ENCODE measurements around the gene CRYGN. TPM values are rescaled to one million over a fixed set of nuclear protein-coding genes. Genes with fewer than 3 reads are reported as not detected.
A peak's percentile ranks its signal among the peaks of the same experiment; 100 is the strongest.

The CRYGN gene
- total RNA-seq, 2 donors from 2014 or later, result 0.99 TPM; not detected in 1

DNA sequence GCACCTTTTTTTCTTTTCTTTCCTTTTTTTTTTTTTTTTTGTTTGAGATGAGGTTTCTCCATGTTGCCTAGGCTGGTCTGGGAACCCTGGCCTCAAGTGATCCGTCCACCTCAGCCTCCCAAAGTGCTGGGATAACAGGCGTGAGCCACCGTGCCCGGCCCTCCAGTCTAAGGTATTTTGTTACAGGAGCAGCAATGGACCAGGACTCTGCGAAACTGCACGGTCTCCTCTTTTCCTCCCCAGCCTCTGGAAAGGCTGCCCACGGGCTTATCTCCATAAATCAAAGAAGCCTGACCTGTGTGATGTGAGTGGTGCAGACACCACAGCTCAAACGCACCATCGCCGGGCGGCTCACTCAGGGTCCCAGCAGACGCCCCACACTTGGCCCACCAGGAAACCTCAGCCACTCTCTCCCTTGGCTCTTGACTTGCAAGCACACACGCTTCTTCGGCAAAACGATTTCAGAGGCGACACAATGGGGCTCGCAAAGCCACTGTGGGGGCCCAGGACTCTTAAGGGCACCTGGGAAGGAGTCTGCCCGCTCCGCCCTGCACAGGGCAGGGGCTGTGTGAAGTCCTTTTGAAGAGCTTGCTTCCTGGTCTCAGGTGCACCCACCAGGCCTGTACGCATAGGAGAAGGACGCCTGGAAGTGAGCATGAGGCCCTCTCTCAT lies 50.7 kb downstream of the CRYGN start:
- DNase-seq (no peak), ATAC-seq (no peak)
- no peaks in the 10 kb centered on the region for H3K27me3 Mint-ChIP-seq
- H3K4me3 Mint-ChIP-seq, result no peak overlapping the region
- H3K4me1 Mint-ChIP-seq, result peaks cover 12% of the 10 kb centered on the region
- no peaks in the 10 kb centered on the region for H3K9me3 ChIP-seq (ENCODE audit: control insufficient read depth, low read length, poor library complexity, severe bottlenecking)
- no peaks in the 10 kb centered on the region for H3K36me3 Mint-ChIP-seq (ENCODE audit: low read depth)
- H3K27ac Mint-ChIP-seq, result no peak overlapping the region

DNA sequence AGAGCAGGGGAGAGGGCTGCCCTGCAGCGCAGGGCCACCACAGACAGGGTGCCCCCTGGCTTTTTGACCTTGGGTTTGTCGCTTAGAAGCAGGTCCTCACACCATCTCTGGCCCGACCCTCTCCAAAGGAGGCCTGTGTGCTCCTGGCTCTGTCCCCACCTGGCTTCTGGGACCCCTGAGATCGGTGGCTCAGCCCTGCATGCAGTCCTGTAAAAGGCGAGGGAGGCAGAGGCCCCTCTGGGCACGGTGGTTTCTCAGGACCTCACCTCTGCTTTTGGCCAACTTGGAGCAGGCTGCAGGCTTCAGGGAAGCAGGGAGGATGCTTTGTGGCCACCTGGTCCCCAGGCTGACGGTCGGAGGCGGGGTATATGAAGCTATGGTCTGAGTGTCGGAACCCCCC lies 51.5 kb downstream of the CRYGN start:
- ATAC-seq (no peak), DNase-seq (no peak)
- no peaks in the 10 kb centered on the region for H3K27me3 Mint-ChIP-seq
- peak overlapping the region; percentile 24 for H3K27ac Mint-ChIP-seq
- no peaks in the 10 kb centered on the region for H3K9me3 ChIP-seq (ENCODE audit: control insufficient read depth, low read length, poor library complexity, severe bottlenecking)
- H3K4me3 Mint-ChIP-seq, result no peak overlapping the region
- no peaks in the 10 kb centered on the region for H3K36me3 Mint-ChIP-seq (ENCODE audit: low read depth)
- H3K4me1 Mint-ChIP-seq, result peaks cover 9% of the 10 kb centered on the region

DNA sequence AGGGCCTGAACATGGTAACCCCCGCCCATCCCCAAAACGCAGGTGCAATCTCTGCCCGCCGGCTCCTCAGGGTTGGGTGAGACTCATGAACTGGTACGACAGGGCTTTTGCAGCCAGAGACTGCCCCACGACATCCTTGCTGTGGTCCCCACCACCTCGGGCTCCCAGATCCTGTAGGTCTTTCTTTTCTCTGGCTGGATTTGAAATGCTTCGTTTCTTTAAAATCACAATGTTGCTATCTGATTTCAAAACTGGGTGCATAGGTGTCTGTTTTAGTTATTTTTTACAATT lies 52.0 kb downstream of the CRYGN start:
- peaks cover 6% of the 10 kb centered on the region for H3K4me1 Mint-ChIP-seq
- DNase-seq, result no peak
- no peaks in the 10 kb centered on the region for H3K36me3 Mint-ChIP-seq (ENCODE audit: low read depth)
- no peak overlapping the region for H3K27ac Mint-ChIP-seq
- no peak for ATAC-seq
- H3K4me3 Mint-ChIP-seq, result no peak overlapping the region
- H3K27me3 Mint-ChIP-seq, result no peaks in the 10 kb centered on the region
- H3K9me3 ChIP-seq (ENCODE audit: control insufficient read depth, low read length, poor library complexity, severe bottlenecking), result no peaks in the 10 kb centered on the region

DNA sequence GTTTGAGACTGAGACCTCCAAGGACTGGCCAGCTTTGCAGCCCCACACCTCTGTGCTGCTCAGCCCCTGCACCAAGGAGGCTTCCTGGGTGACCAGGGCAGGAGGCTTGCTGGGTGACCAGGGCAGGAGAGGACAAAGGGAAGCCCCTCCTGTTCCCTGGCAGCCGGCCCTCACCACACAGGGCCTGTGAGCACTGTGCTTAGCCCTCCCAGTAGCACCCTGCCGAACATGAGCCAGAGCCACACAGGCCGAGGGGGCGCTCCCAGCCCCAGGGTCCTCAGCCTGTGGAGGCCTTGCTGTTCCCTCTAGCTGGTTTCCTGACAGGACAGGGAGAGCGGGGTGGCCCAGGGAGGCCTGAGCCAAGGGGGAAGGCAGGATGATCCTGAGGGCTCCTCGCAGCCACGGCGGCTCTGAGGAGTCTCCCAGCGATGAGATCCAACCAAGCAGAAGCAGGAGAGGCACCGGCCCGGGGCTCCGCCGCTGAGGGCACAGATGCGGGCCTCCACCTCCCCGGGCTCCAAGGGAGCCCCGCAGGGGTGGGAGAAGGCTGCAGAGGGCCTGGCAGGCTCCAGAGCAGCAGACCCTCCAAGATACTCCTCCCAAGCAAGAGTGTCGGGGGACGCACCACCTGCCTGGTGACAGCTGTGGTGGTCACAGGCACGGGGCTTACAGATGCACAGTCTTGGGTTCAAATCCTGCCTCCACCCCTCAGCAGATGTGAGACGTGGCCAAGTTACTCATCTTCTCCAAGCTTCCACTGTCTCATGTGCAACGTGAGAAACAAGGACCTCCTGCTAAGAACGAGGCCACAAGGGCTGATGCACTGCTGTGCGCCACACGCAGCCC lies 52.6 kb downstream of the CRYGN start:
- H3K36me3 Mint-ChIP-seq (ENCODE audit: low read depth), result no peaks in the 10 kb centered on the region
- no peak overlapping the region for H3K4me3 Mint-ChIP-seq
- H3K4me1 Mint-ChIP-seq, result peaks cover 9% of the 10 kb centered on the region
- no peaks in the 10 kb centered on the region for H3K27me3 Mint-ChIP-seq
- DNase-seq, result no peak
- ATAC-seq, result no peak
- H3K27ac Mint-ChIP-seq, result peak overlapping the region; percentile 77
- no peaks in the 10 kb centered on the region for H3K9me3 ChIP-seq (ENCODE audit: control insufficient read depth, low read length, poor library complexity, severe bottlenecking)

DNA sequence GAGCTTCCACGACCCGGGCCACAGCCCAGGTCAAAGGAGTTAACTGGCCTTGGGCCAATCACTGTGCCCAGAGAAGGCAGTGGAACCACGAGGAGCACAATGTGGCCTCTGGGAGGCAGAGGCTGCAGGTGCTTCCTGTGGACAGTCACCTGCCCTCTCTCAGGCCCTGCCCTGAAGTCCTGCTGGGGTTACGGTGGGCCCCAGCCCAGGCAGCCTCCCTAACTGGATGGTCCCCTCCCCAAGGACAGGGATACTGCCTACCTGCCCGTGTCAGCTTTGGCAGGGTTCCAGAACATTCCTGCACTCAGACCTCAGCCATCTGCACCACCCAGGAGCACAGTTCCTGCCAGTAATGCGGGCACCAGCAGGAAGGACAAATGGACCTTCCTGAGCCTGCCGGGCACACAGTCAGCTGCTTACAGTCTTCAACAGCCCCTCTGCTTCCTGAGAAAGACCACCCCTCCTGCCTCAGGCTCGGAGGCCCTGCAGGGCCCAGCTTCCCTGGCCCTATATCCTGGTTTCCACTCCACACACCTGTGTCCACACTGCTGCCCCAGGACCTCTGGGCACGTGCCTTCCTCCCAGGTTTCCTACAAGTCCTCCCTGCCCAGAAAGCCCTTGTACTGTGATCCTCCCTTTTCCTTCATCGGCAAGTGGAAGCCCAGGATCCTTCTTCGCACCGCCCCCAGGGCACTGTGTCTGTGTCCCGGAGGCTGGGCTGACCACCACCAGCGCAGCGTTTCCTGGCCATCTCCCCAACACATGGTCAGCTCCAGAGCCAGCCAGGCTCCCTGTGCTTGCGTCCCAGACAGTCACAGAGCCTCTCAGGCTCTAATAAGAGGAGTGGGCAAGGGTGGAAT lies 53.4 kb downstream of the CRYGN start:
- H3K36me3 Mint-ChIP-seq (ENCODE audit: low read depth), result no peaks in the 10 kb centered on the region
- H3K4me3 Mint-ChIP-seq, result no peak overlapping the region
- H3K27me3 Mint-ChIP-seq, result no peaks in the 10 kb centered on the region
- no peaks in the 10 kb centered on the region for H3K9me3 ChIP-seq (ENCODE audit: control insufficient read depth, low read length, poor library complexity, severe bottlenecking)
- H3K27ac Mint-ChIP-seq, result peak overlapping the region; percentile 77
- H3K4me1 Mint-ChIP-seq, result peaks cover 13% of the 10 kb centered on the region
- no peak for ATAC-seq
- DNase-seq, result no peak

DNA sequence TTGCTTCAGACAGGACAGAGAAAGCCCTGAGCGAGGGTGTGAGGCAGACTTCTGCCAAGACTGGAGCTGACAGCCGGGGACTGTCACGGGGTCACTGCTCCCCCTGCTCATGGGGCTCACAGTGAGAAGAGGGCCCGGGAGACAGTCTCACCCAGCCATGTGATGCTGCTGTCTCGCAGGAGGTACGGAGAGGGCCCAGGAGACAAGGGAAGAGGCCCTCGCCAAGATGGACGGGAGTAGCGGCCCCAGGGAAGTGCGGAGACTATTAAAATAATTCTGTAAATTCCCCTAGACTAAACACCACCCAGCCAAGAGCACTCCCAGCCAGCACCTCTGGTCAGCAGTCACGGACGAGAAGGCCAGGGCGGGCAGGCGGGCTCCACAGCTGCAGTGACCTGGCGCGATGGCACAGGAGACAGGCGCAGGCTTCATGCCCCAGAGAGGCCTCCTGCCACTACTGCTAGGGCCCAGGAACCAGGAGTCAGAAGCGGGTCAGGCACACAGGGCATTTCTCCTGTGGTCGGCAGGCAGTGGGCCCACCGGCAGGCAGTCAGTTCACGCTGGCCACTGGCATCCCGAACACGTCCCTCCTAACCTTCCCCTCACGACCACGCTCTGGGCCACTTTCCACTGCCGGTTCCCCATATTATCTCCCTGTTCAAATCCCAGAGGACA lies 54.2 kb downstream of the CRYGN start:
- H3K4me1 Mint-ChIP-seq, result peaks cover 13% of the 10 kb centered on the region
- H3K9me3 ChIP-seq (ENCODE audit: control insufficient read depth, low read length, poor library complexity, severe bottlenecking), result no peaks in the 10 kb centered on the region
- H3K27ac Mint-ChIP-seq, result no peak overlapping the region
- H3K4me3 Mint-ChIP-seq, result no peak overlapping the region
- ATAC-seq (no peak), DNase-seq (no peak)
- no peaks in the 10 kb centered on the region for H3K27me3 Mint-ChIP-seq
- H3K36me3 Mint-ChIP-seq (ENCODE audit: low read depth), result no peaks in the 10 kb centered on the region

DNA sequence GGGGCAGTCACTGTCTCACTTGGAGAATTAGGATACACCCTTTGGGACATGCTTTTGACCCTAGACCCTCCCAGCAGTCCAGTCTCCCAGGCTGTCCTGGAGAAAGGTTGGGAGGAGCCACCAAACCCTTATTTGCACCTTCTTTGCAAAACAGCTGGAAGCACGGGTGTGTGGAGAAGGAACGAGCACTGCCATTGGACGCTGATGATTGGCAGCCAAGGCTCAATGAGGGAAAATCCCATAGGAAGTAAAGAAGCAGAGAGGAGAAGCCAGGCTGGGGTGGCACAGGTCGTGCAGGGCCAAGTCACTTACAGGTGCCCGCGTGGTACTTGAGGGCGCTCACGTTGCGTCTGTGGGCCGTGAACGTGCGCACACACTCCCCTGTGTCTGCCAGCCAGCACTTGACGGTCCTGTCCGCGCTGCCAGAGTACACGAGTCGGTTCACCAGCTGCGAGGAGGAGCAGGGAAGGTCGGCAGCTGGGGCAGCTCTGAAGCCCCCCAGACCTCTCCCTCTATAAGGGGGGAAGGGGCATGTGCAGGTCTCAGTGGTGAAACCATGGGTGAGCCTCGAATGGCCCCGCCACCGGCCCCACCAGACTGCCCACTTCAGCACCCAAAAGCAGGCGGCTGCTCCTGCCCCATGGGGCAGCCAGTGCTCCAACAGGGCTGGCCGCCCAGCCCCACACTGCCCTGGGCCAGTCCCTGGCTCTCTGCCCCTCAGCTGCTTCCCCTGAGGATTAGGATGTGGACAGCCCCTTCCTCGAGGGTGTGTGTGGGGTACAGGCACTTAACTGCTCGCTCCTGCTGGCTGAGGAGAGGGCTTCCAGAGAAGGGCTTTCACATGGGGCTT lies 54.9 kb downstream of the CRYGN start:
- no peak for DNase-seq
- Mint-ChIP-seq H3K27me3 (no peaks in the 10 kb centered on the region), H3K36me3 (ENCODE audit: low read depth) (no peaks in the 10 kb centered on the region), H3K27ac (peak overlapping the region; percentile 79), H3K4me3 (no peak overlapping the region), H3K4me1 (peaks cover 11% of the 10 kb centered on the region)
- ATAC-seq, result no peak
- no peaks in the 10 kb centered on the region for H3K9me3 ChIP-seq (ENCODE audit: control insufficient read depth, low read length, poor library complexity, severe bottlenecking)

DNA sequence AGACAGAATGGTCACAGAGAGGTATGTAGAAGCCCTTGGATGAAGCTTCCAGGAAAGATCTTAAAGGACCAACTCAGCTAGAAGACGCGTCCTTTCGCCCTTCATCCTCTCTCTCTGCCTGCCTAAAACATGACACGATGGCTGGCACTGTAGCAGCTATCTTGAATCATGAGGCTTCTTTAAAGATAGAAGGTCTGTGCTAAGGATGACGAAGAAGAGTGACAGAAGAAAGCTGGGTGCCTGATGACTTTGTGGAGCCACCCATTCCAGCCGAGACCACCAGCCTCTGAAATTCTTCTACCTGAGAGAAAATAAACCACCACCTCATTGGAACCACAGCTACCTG lies 55.6 kb downstream of the CRYGN start:
- Mint-ChIP-seq H3K4me1 (peaks cover 14% of the 10 kb centered on the region), H3K36me3 (ENCODE audit: low read depth) (no peaks in the 10 kb centered on the region), H3K4me3 (no peak overlapping the region), H3K27me3 (no peaks in the 10 kb centered on the region), H3K27ac (peak overlapping the region; percentile 79)
- DNase-seq (no peak), ATAC-seq (no peak)
- no peaks in the 10 kb centered on the region for H3K9me3 ChIP-seq (ENCODE audit: control insufficient read depth, low read length, poor library complexity, severe bottlenecking)

DNA sequence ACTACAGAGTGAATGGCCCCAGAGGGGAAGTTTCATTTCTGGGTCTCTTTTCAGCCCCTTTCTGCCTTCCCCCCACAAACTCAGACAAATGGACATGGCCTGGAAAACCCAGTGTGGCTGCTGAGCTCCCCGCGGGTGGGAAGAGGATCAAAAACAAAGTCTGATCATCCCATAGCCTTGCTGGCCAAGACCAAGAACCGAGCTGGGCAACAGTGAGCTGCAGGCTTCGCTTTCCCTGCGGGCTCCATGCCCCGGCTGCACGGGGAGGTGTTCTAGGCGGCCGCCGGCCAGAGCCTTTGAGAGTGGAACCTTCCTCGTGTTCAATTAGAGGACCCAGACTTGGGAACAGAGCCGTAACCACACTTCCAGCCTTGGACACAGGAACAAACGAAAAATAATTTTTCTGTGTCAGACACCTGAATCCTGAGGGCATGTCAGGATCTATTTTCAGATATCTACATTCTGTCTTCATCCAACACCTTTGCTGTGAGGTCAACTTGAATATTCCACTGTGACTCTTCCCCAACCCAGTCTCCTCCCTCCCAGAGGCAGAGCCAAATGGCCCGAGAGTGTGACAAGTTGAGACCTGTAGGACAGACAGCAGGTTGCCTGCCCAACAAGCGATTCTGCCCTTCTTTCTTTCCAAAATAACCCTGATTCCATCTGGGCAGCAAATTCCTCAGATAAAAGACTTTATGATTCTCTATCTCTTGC lies 56.1 kb downstream of the CRYGN start:
- Mint-ChIP-seq H3K4me1 (peaks cover 17% of the 10 kb centered on the region), H3K27ac (peak overlapping the region; percentile 79), H3K27me3 (no peaks in the 10 kb centered on the region), H3K4me3 (peak overlapping the region; percentile 58), H3K36me3 (ENCODE audit: low read depth) (no peaks in the 10 kb centered on the region)
- ATAC-seq (no peak), DNase-seq (no peak)
- no peaks in the 10 kb centered on the region for H3K9me3 ChIP-seq (ENCODE audit: control insufficient read depth, low read length, poor library complexity, severe bottlenecking)

DNA sequence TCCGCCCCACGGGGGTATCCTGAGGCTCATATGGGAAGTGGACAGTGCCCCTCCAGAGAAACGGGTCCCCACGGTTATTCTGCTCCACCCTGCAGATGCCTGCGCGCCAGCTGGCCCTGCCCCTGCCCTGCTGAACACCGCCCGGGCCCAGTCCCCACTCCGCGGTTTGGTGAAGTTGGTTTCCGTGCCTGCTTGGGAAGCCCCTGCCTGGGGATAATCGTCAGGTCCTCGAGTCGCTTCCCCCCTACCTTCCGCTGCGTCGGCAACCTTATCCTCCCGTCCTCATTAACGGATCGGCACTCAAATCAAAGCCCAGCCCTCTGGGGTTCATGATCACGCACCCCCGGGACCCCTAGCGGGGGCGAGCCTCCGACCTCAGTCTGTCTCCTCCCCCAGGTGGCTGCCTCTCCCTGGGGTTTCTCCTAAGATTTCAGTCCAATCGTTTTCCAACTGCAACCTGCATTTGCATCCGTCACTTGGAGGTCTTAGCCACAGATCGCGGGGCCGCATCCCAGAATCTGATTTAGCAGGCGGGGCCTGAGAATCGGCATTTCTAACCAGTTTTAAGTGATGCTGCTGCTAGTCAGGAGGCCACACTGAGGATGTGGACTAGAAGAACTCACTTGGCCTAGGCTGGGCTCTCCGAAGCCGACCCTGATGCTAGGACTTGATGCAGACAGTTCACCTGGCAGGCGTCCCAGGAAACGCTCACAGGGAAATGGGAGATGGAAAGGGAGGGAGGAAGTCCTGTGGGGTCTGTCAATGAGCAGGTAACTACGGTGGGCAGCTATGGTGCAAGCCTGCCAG lies 57.7 kb downstream of the CRYGN start:
- peak; percentile 53 to 73 (median 66) for DNase-seq
- H3K36me3 Mint-ChIP-seq (ENCODE audit: low read depth), result peaks cover 2% of the 10 kb centered on the region
- H3K27me3 Mint-ChIP-seq, result no peaks in the 10 kb centered on the region
- H3K27ac Mint-ChIP-seq, result peak overlapping the region; percentile 97
- no peaks in the 10 kb centered on the region for H3K9me3 ChIP-seq (ENCODE audit: control insufficient read depth, low read length, poor library complexity, severe bottlenecking)
- peak overlapping the region; percentile 91 for H3K4me3 Mint-ChIP-seq
- peaks cover 20% of the 10 kb centered on the region for H3K4me1 Mint-ChIP-seq
- ATAC-seq, result peak; percentile 81

DNA sequence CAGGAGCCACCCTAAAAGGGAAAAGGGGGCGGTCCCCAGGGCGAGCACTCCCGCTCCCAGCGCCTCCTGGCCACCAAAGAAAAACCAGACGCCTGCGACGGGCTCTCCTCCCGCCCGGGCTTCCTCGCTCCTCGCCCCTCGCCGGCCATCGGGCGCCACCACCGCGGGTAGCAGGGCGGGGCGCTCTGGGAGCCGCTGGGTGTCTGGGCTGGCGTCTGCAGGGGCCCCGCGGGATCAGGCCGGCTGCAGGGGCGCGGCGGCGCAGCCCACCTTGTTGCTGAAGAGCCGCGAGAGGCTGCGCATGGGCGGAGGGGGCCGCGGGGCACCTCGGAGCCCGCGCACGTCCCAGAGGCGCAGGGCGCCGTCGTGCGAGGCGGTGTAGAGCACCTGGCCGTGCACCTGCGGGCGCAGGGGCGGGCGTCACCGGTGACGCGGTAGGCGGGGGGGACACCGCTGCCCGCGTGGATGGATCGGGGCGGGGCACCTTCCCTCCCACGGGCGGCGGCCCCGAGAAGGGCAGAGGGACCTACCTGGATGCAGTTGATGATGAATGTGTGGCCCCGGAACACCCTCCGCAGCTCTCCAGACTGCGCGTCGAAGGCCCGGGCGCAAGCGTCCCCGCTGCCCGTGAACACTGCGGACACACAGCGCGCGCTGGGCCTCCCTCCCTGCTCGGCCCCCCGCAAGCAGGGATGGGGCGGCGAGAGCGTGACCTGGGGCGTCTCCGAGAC lies 58.4 kb downstream of the CRYGN start:
- ATAC-seq, result peak; percentile 81
- peak overlapping the region; percentile 97 for H3K27ac Mint-ChIP-seq
- H3K4me3 Mint-ChIP-seq, result peak overlapping the region; percentile 91
- DNase-seq, result peak; percentile 64 to 78 (median 66)
- no peaks in the 10 kb centered on the region for H3K9me3 ChIP-seq (ENCODE audit: control insufficient read depth, low read length, poor library complexity, severe bottlenecking)
- peaks cover 2% of the 10 kb centered on the region for H3K36me3 Mint-ChIP-seq (ENCODE audit: low read depth)
- peaks cover 20% of the 10 kb centered on the region for H3K4me1 Mint-ChIP-seq
- no peaks in the 10 kb centered on the region for H3K27me3 Mint-ChIP-seq
